GM12878 (cell line): ENCODE measurements around the gene PTPRC. TPM values are rescaled to one million over a fixed set of nuclear protein-coding genes. Genes with fewer than 3 reads are reported as not detected.

Source experiments
- BHLHE40 ChIP-seq, 2 experiments: fragments of 450-650 bp in 1 of 2; IDR thresholded peaks; 2 replicates each; pipeline ENCODE4 v1.6.1; 2011 to 2017; ENCODE audit warnings: low read depth in 2 of 2, borderline replicate concordance in 1 of 2, improper control_type of control experiment in 1 of 2, low read length in 1 of 2, mild to moderate bottlenecking in 1 of 2
- CBX5 ChIP-seq: sonication (generic); IDR thresholded peaks from 2 replicates; pipeline ENCODE4 v1.6.1; 2016; ENCODE audit warnings: low read depth, moderate library complexity, mild to moderate bottlenecking, inconsistent platforms
- E4F1 ChIP-seq: fragments of 450-650 bp; IDR thresholded peaks from 2 replicates; pipeline ENCODE4 v1.6.1; 2018; ENCODE audit warnings: borderline replicate concordance, mild to moderate bottlenecking; ENCODE audit not compliant: partially characterized antibody
- EED ChIP-seq: sonication (generic); IDR thresholded peaks from 2 replicates; pipeline ENCODE4 v1.6.1; 2016; ENCODE audit warnings: antibody characterized with exemption, low read depth
- FOXK2 ChIP-seq: fragments of 450-650 bp; IDR thresholded peaks from 2 replicates; pipeline ENCODE4 v1.6.1; 2017; ENCODE audit warnings: mild to moderate bottlenecking, moderate library complexity
- IKZF2 ChIP-seq, 2 experiments: fragments of 450-650 bp; IDR thresholded peaks; 2 replicates each; pipeline ENCODE4 v1.6.1; 2017; ENCODE audit warnings: mild to moderate bottlenecking in 2 of 2, moderate library complexity in 2 of 2
- JUNB ChIP-seq: IDR thresholded peaks from 2 replicates; pipeline ENCODE4 v1.6.1; 2016; ENCODE audit warnings: antibody characterized with exemption, mild to moderate bottlenecking
- MEF2B ChIP-seq: fragments of 450-650 bp; IDR thresholded peaks from 2 replicates; pipeline ENCODE4 v1.6.1; 2018; ENCODE audit warnings: mild to moderate bottlenecking, moderate library complexity; ENCODE audit not compliant: partially characterized antibody, poor library complexity, severe bottlenecking
- NFYB ChIP-seq: IDR thresholded peaks from 2 replicates; pipeline ENCODE4 v1.6.1; 2011; ENCODE audit warnings: low read depth, mild to moderate bottlenecking, low read length, improper control_type of control experiment, moderate library complexity; ENCODE audit not compliant: insufficient read depth
- NKRF ChIP-seq: fragments of 450-650 bp; conservative IDR thresholded peaks from 2 replicates; pipeline ENCODE4 v1.6.1; 2017; ENCODE audit warnings: mild to moderate bottlenecking, moderate library complexity
- NRF1 ChIP-seq: conservative IDR thresholded peaks from 2 replicates; pipeline ENCODE4 v1.6.1; 2011; ENCODE audit warnings: mild to moderate bottlenecking, low read depth, low read length, improper control_type of control experiment
- PKNOX1 ChIP-seq: fragments of 450-650 bp; IDR thresholded peaks from 2 replicates; pipeline ENCODE4 v1.6.1; 2016; ENCODE audit warnings: mild to moderate bottlenecking
- SMAD1 ChIP-seq: fragments of 450-650 bp; IDR thresholded peaks from 2 replicates; pipeline ENCODE4 v1.6.1; 2018; ENCODE audit warnings: mild to moderate bottlenecking, low read depth; ENCODE audit not compliant: partially characterized antibody
- SREBF1 ChIP-seq: IDR thresholded peaks from 2 replicates; pipeline ENCODE4 v1.6.1; 2012; ENCODE audit warnings: mild to moderate bottlenecking, low read length
- SREBF2 ChIP-seq: IDR thresholded peaks from 2 replicates; pipeline ENCODE4 v1.6.1; 2012; ENCODE audit warnings: mild to moderate bottlenecking, low read length
- STAT3 ChIP-seq: IDR thresholded peaks from 2 replicates; pipeline ENCODE4 v1.6.1; 2011; ENCODE audit warnings: low read depth, low read length, improper control_type of control experiment
- TARDBP ChIP-seq: IDR thresholded peaks from 2 replicates; pipeline ENCODE4 v1.6.1; 2016; ENCODE audit warnings: borderline replicate concordance
- USF1 ChIP-seq: IDR thresholded peaks from 2 replicates; pipeline ENCODE4 v1.6.1; 2011; ENCODE audit warnings: borderline replicate concordance, low read depth, mild to moderate bottlenecking, moderate library complexity, mixed read lengths, low read length; ENCODE audit not compliant: insufficient read depth; ENCODE audit errors: extremely low read length
- USF2 ChIP-seq: IDR thresholded peaks from 2 replicates; pipeline ENCODE4 v1.6.1; 2011; ENCODE audit warnings: low read depth, low read length, improper control_type of control experiment, borderline replicate concordance
- ZSCAN29 ChIP-seq: fragments of 450-650 bp; IDR thresholded peaks from 2 replicates; pipeline ENCODE4 v1.6.1; 2017; ENCODE audit warnings: mild to moderate bottlenecking, moderate library complexity
- ZZZ3 ChIP-seq: IDR thresholded peaks from 2 replicates; pipeline ENCODE4 v1.6.1; 2011; ENCODE audit warnings: low read depth; ENCODE audit not compliant: control insufficient read depth, insufficient read length
- polyA plus RNA-seq, 11 experiments: library from polyadenylated mRNA; depleted of rRNA in 4 of 11; unstranded in 6 of 11; stranded (reverse) in 5 of 11; fragments of >200 nt; fragmentation: Nextera tagmentation in 4 of 11; fragmentation: Illumina TruSeq in 1 of 11; extraction: Ambion mirVana in 4 of 11; extraction: Trizol in 1 of 11; gene quantifications; 1 replicate in 1 of 11; 2 replicates in 10 of 11; pipeline versions ENCODE4 v1.2.1 to v1.2.3, GENCODE V29; 2011 to 2016; ENCODE audit warnings: inconsistent platforms in 2 of 11, missing spikeins in 2 of 11, low read depth in 1 of 11
- total RNA-seq, 4 experiments: library from RNA; depleted of rRNA in 3 of 4; stranded (reverse); fragments of >200 nt in 3 of 4; fragmentation: Illumina TruSeq in 1 of 4; extraction: Trizol in 1 of 4; gene quantifications; 2 replicates each; pipeline versions ENCODE4 v1.2.1 to v1.2.3, GENCODE V29; 2013 to 2021

The PTPRC gene
- total and polyA plus RNA-seq, 10 of the 15 experiments (the other 5 are each of a cell fraction or from before 2014, with no cell fraction given): 72.9 to 221 (median 118) TPM

- TF ChIP-seq TARDBP (no peak), IKZF2 (IDR thresholded peaks at IDR 0.05) (peak; percentile 85 to 88), BHLHE40 (IDR thresholded peaks at IDR 0.05; ENCODE audit: borderline replicate concordance in 1 of 2, low read depth in 2 of 2, low read length in 1 of 2) (peak; percentile 30 to 32; a peak in 2 of 4 replicates), ZZZ3 (no peak), MEF2B (peak; percentile 71), PKNOX1 (peak; percentile 72), FOXK2 (no peak), NKRF (peak; percentile 68), NRF1 (no peak), JUNB (0 out of 2 replicates have a peak, but pooled peaks have one; percentile 4), USF1 (peak; percentile 1), USF2 (no peak; the same call in 1 of the 2 replicates), CBX5 (peak; percentile 67), NFYB (no peak), STAT3 (0 out of 2 replicates have a peak, but pooled peaks have one; percentile 74), E4F1 (no peak), SMAD1 (peak; percentile 46), SREBF2 (no peak), ZSCAN29 (no peak), EED (peak; percentile 91), SREBF1 (0 out of 2 replicates have a peak, but pooled peaks have one; percentile 17)
These were observed 17.7 kb upstream of the PTPRC start (continued) for GRCh38 chr1:198620951-198621824.
